ENCODE results near the gene HMCN1.

The HMCN1 gene

DNA sequence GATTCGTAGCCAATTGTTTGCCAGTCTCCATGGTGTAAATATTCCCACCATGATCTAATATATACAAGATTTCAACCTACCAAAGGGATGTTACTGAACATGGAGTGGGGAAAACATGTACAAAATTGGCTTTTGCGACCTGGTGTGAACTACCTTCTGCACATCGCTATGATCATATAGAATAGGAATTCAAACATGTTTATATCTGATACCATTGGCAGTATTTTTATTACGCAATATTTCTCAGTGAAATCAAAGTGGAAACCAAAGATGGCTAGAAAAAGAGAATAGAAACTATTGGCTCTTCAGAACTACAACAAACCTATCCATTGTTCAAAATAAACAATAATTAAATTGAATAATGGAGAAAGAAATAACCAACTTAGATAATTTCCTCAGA is 355.7 kb downstream of the HMCN1 start:
- no peak for DNase-seq (ENCODE audit: low read depth)
- TF ChIP-seq POLR2A (IDR thresholded peaks at IDR 0.05; ENCODE audit: extremely low read depth, insufficient read length) = no peak
- no peak for TF ChIP-seq MYC (IDR thresholded peaks at IDR 0.05; ENCODE audit: low read depth, low read length)
- TF ChIP-seq, protein P1, sequence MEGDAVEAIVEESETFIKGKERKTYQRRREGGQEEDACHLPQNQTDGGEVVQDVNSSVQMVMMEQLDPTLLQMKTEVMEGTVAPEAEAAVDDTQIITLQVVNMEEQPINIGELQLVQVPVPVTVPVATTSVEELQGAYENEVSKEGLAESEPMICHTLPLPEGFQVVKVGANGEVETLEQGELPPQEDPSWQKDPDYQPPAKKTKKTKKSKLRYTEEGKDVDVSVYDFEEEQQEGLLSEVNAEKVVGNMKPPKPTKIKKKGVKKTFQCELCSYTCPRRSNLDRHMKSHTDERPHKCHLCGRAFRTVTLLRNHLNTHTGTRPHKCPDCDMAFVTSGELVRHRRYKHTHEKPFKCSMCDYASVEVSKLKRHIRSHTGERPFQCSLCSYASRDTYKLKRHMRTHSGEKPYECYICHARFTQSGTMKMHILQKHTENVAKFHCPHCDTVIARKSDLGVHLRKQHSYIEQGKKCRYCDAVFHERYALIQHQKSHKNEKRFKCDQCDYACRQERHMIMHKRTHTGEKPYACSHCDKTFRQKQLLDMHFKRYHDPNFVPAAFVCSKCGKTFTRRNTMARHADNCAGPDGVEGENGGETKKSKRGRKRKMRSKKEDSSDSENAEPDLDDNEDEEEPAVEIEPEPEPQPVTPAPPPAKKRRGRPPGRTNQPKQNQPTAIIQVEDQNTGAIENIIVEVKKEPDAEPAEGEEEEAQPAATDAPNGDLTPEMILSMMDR (IDR thresholded peaks at IDR 0.05; ENCODE audit: low read depth, low read length) = no peak
- TF ChIP-seq, protein P2, sequence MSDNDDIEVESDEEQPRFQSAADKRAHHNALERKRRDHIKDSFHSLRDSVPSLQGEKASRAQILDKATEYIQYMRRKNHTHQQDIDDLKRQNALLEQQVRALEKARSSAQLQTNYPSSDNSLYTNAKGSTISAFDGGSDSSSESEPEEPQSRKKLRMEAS (IDR thresholded peaks at IDR 0.05; ENCODE audit: low read depth, low read length) = no peak
- H3K4me3 ChIP-seq (ENCODE audit: low read depth, low read length) = no peak overlapping the region

DNA sequence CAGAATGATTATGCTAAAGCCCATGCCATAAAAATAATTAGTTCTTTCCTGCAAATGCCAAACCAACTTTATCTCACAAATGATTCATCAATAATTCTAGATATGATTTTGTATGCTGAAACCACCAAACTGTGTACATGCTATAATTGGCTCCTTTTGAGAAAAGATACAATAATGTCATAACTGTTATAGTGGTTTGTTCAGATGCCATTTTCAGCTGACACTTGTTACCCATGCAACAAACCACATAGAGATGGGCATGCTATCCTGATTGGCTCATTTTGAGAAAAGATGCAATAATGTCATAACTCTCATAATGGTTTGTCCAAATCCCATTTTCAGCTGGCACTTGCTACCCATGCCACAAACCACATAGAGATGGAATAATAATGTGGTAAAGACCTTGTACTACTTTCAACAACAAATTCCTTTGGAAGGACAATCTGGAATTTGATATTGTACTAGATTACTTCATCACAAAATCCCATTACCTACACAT is 357.1 kb downstream of the HMCN1 start:
- DNase-seq (ENCODE audit: low read depth) = no peak
- TF ChIP-seq, protein P1 (IDR thresholded peaks at IDR 0.05; ENCODE audit: low read depth, low read length) = no peak
- TF ChIP-seq, protein P2 (IDR thresholded peaks at IDR 0.05; ENCODE audit: low read depth, low read length) = no peak
- TF ChIP-seq POLR2A (IDR thresholded peaks at IDR 0.05; ENCODE audit: extremely low read depth, insufficient read length) (no peak), MYC (IDR thresholded peaks at IDR 0.05; ENCODE audit: low read depth, low read length) (no peak)
- no peak overlapping the region for H3K4me3 ChIP-seq (ENCODE audit: low read depth, low read length)

DNA sequence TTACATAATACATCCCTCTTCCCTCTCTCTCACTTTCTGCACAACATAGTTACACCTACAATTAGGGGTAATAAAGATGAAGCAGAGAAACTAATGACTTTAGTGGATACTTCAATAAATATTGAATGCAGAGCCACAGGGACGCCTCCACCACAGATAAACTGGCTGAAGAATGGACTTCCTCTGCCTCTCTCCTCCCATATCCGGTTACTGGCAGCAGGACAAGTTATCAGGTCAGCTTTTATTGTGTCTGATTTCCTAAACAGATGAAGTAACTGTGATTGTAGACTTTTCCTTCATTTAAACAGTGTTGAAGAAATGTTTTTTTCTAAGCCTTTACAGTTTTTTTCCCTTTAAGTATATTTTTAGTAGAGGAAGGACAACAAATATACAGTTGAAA is 359.2 kb downstream of the HMCN1 start:
- DNase-seq (ENCODE audit: low read depth) = no peak
- no peak for TF ChIP-seq POLR2A (IDR thresholded peaks at IDR 0.05; ENCODE audit: extremely low read depth, insufficient read length)
- TF ChIP-seq, protein P2 (IDR thresholded peaks at IDR 0.05; ENCODE audit: low read depth, low read length) = no peak
- TF ChIP-seq, protein P1 (IDR thresholded peaks at IDR 0.05; ENCODE audit: low read depth, low read length) = no peak
- TF ChIP-seq MYC (IDR thresholded peaks at IDR 0.05; ENCODE audit: low read depth, low read length) = no peak
- H3K4me3 ChIP-seq (ENCODE audit: low read depth, low read length) = no peak overlapping the region

DNA sequence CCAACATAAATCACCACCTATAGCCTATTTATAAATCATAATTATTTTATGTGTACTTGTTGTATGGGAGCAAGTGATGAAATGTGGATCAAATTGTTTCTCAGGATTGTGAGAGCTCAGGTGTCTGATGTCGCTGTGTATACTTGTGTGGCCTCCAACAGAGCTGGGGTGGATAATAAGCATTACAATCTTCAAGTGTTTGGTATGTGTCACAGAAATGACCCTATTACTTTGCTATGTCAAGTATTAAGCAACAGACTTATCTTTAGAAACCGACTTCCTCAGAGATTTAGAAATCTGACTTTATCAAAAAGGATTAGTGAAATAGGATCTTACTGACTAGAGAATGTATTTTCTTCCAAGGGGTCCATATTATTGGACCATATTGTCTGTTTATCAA is 360.0 kb downstream of the HMCN1 start:
- TF ChIP-seq, protein P1 (IDR thresholded peaks at IDR 0.05; ENCODE audit: low read depth, low read length) = no peak
- TF ChIP-seq, protein P2 (IDR thresholded peaks at IDR 0.05; ENCODE audit: low read depth, low read length) = no peak
- TF ChIP-seq MYC (IDR thresholded peaks at IDR 0.05; ENCODE audit: low read depth, low read length) (no peak), POLR2A (IDR thresholded peaks at IDR 0.05; ENCODE audit: extremely low read depth, insufficient read length) (no peak)
- no peak overlapping the region for H3K4me3 ChIP-seq (ENCODE audit: low read depth, low read length)
- DNase-seq (ENCODE audit: low read depth) = no peak

DNA sequence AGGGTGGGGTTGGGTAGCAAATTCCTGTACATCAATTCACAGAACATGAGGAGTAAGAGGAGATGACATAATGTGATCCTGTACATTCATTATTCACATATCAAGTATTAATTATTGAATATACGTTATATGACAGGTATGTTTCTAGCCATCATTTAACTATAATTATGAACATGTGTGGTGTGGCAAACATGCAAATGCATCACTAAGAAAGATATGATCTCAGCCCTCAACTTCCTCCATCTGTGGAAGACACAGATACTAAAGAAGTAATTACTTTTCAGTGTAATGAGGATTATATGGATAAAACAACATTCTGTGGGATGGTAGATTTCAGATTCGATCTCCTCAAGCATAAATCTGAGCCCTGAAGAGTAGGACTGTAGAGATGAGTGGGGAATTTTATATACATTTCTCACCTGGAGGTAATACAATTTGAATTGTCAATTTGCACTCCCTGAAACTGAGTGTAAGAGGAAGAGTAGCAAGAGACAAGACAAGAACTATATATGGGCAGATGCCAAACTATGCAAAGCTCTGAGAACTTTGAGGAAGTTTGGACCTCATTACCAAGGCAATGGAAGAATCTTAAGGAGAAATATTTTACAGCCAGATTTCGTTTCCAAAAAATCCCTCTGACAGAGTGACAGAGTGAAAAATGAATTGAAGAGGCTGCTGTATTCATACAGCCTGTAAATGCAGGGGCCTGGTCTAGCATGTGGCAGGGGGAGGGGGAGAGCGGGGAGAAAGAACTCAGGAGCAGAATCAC is 365.3 kb downstream of the HMCN1 start:
- DNase-seq (ENCODE audit: low read depth) = no peak
- TF ChIP-seq, protein P2 (IDR thresholded peaks at IDR 0.05; ENCODE audit: low read depth, low read length) = no peak
- no peak for TF ChIP-seq MYC (IDR thresholded peaks at IDR 0.05; ENCODE audit: low read depth, low read length)
- no peak for TF ChIP-seq POLR2A (IDR thresholded peaks at IDR 0.05; ENCODE audit: extremely low read depth, insufficient read length)
- TF ChIP-seq, protein P1 (IDR thresholded peaks at IDR 0.05; ENCODE audit: low read depth, low read length) = no peak
- no peak overlapping the region for H3K4me3 ChIP-seq (ENCODE audit: low read depth, low read length)
